ENCODE measurements around the gene DGLUCY.

GRCh38 chr14:91117960-91118359 lies 4.1 kb downstream of the DGLUCY start:
- no peak for TF ChIP-seq CTCF (IDR thresholded peaks at IDR 0.05)
- no peak for TF ChIP-seq EZH2 (IDR thresholded peaks at IDR 0.05; ENCODE audit: borderline replicate concordance, insufficient read depth, low read depth, low read length, poor library complexity, severe bottlenecking)
